PC-3 (cell line): ENCODE results near the gene TCF3.

Source experiments
- CTCF ChIP-seq: fragments of 300-600 bp; sonication (generic); conservative IDR thresholded peaks from 2 replicates; pipeline ENCODE4 v1.5.1; 2017; ENCODE audit warnings: antibody characterized with exemption, low read depth, mild to moderate bottlenecking, low read length
- EZH2 ChIP-seq: fragments of 300-600 bp; sonication (generic); IDR thresholded peaks from one replicate; pipeline ENCODE4 v1.6.1; 2017; ENCODE audit warnings: antibody characterized with exemption, mild to moderate bottlenecking, low read length; ENCODE audit not compliant: unreplicated experiment
- EZH2phosphoT487 ChIP-seq: fragments of 300-600 bp; sonication (generic); IDR thresholded peaks from 2 replicates; pipeline ENCODE4 v1.6.1; 2018; ENCODE audit warnings: mild to moderate bottlenecking, antibody characterized with exemption, low read length, borderline replicate concordance

DNA sequence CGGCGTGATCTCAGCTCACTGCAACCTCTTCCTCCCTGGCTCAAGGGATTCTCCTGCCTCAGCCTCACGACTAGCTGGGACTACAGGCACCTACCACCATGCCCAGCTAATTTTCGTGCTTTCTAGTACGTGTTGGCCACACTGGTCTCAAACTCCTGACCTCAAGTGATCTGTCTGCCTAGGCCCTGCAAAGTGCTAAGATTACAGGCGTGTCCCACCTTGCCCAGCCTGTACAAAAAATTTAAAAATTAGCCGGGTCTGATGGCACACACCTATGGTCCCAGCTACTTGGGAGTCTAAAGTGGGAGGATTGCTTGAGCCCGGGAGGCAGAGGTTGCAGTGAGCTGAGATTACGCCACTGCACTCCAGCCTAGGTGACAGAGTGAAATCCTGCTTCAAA, 79.6 kb downstream of the TCF3 start:
- TF ChIP-seq CTCF (no peak), EZH2 (no peak), EZH2phosphoT487 (no peak)
